Kidney (tissue), 14 donors: ENCODE results near the gene DDX11. TPM values are rescaled to one million over a fixed set of nuclear protein-coding genes. Genes with fewer than 3 reads are reported as not detected.
"Not testable (repeated sequence)": the region's sequence is repeated elsewhere in the genome, so short reads cannot be mapped to it uniquely, and the experiment has no call there.

Source experiments
- DNase-seq, 5 donors: peaks; one replicate each; pipeline ENCODE4 v3.0.0-alpha.2; 2013 to 2020
- FAIRE-seq: peaks from 2 replicates; lab custom pipeline; 2012; peaks lifted over from hg19 to GRCh38; lab: Jason Lieb, UNC
- H3K27ac ChIP-seq, 2 donors: one replicate each; pipeline ENCODE4 v1.7.0; 2013; ENCODE audit warnings: low read depth in 2 of 2, low read length in 2 of 2, inconsistent platforms in 1 of 2
- H3K27me3 ChIP-seq: one replicate; pipeline ENCODE4 v1.7.1; 2013; ENCODE audit warnings: low read length, inconsistent platforms; ENCODE audit not compliant: control insufficient read depth, insufficient read depth
- H3K36me3 ChIP-seq, 3 donors: one replicate each; pipeline versions ENCODE4 v1.7.0 to v1.7.1; 2013; ENCODE audit warnings: low read length in 3 of 3, control low read depth in 1 of 3, inconsistent platforms in 1 of 3; ENCODE audit not compliant: insufficient read depth in 3 of 3, control insufficient read depth in 2 of 3
- H3K4me1 ChIP-seq, 3 donors: one replicate each; pipeline versions ENCODE4 v1.7.0 to v1.7.1; 2013; ENCODE audit warnings: low read length in 3 of 3, inconsistent platforms in 1 of 3, low read depth in 1 of 3; ENCODE audit not compliant: control insufficient read depth in 2 of 3, insufficient read depth in 2 of 3
- H3K4me3 ChIP-seq, 3 donors: one replicate each; pipeline versions ENCODE4 v1.7.0 to v1.8.1; 2013; ENCODE audit warnings: low read length in 3 of 3, control low read depth in 1 of 3, inconsistent platforms in 1 of 3
- H3K9ac ChIP-seq, 3 donors: one replicate each; pipeline versions ENCODE4 v1.7.0 to v1.7.1; 2013; ENCODE audit warnings: low read length in 3 of 3, control low read depth in 1 of 3, inconsistent platforms in 1 of 3
- H3K9me3 ChIP-seq, 3 donors: one replicate each; pipeline versions ENCODE4 v1.7.0 to v1.7.1; 2013; ENCODE audit warnings: low read length in 3 of 3, control low read depth in 1 of 3, inconsistent platforms in 1 of 3; ENCODE audit not compliant: control insufficient read depth in 2 of 3, insufficient read depth in 1 of 3
- CTCF ChIP-seq: IDR thresholded peaks from 3 replicates; pipeline ENCODE4 v1.5.1; 2012; ENCODE audit warnings: mild to moderate bottlenecking, moderate library complexity, borderline replicate concordance; ENCODE audit not compliant: insufficient read depth; ENCODE audit errors: extremely low read depth
- intact Hi-C: fragments of 100-400 bp; cut with DNase I; formaldehyde crosslinking; loops from one replicate; pipeline ENCODE4 v1.11.1; 2022
- polyA plus RNA-seq: library from polyadenylated mRNA; stranded (reverse); fragments of 350-450 nt; fragmentation: Illumina TruSeq; extraction: RNeasy Lipid Tissue Mini Kit (QIAGEN cat#74804); gene quantifications from one replicate; pipeline ENCODE4 v1.2.3, GENCODE V29; 2014; ENCODE audit warnings: low read depth, low replicate concordance; ENCODE audit not compliant: insufficient read depth
- total RNA-seq: library from RNA; stranded (reverse); fragmentation: NEBNext Ultra II Directional; extraction: Animal tissue kit (Norgen Biotek cat#: 25700); gene quantifications from one replicate; pipeline ENCODE4 v1.2.1, GENCODE V29; 2021
- donor health status: control.
- donor health status: control.
- donor health status: control.
- donor health status: control.
- donor health status: control.
- donor health status: DM: yes; HTN: yes; CAD: no.
- donor health status: Normal renal cell carcinoma (clear cell type).

Gene DDX11
- total and polyA plus RNA-seq, 2 donors from 2014 or later: 1.9 to 29.9 TPM

GRCh38 chr12:31119192-31119802 lies 45.6 kb downstream of the DDX11 start:
- Histone ChIP-seq H3K27ac (no peak overlapping the region), H3K4me3 (no peak overlapping the region), H3K36me3 (no peaks in the 10 kb centered on the region), H3K9ac (no peak overlapping the region), H3K4me1 (peaks cover 0 to 5% (median 0%) of the 10 kb centered on the region in 3 donors), H3K27me3 (no peaks in the 10 kb centered on the region), H3K9me3 (no peaks in the 10 kb centered on the region)
- DNase-seq: peak in 1 of 5 donors; percentile 49
- no peak for TF ChIP-seq CTCF
- intact Hi-C loops: no loop called here
- FAIRE-seq: no peak

GRCh38 chr12:31119803-31120211 lies 46.1 kb downstream of the DDX11 start:
- no peak for FAIRE-seq
- H3K9ac ChIP-seq: no peak overlapping the region
- intact Hi-C loops: no loop called here
- no peaks in the 10 kb centered on the region for H3K9me3 ChIP-seq
- H3K4me1 ChIP-seq: peaks cover 0 to 5% (median 0%) of the 10 kb centered on the region in 3 donors
- no peaks in the 10 kb centered on the region for H3K27me3 ChIP-seq
- no peak overlapping the region for H3K27ac ChIP-seq
- no peak for TF ChIP-seq CTCF
- no peak overlapping the region for H3K4me3 ChIP-seq
- no peaks in the 10 kb centered on the region for H3K36me3 ChIP-seq
- DNase-seq: peak in 3 of 5 donors; percentile 20 to 77 (median 73)

GRCh38 chr12:31120392-31121008 lies 46.8 kb downstream of the DDX11 start:
- Histone ChIP-seq H3K9ac (no peak overlapping the region), H3K27me3 (no peaks in the 10 kb centered on the region), H3K4me3 (no peak overlapping the region), H3K27ac (no peak overlapping the region), H3K9me3 (no peaks in the 10 kb centered on the region), H3K36me3 (no peaks in the 10 kb centered on the region), H3K4me1 (peaks cover 0 to 5% (median 0%) of the 10 kb centered on the region in 3 donors)
- DNase-seq (no peak), FAIRE-seq (no peak)
- TF ChIP-seq CTCF: no peak
- intact Hi-C loops: no loop called here

- H3K9me3 ChIP-seq, H3K27me3 ChIP-seq, intact Hi-C loops, H3K9ac ChIP-seq, H3K4me1 ChIP-seq, DNase-seq, H3K27ac ChIP-seq, FAIRE-seq, H3K36me3 ChIP-seq, H3K4me3 ChIP-seq: not testable (repeated sequence)
Measured at GRCh38 chr12:31121022-31121728, 47.5 kb downstream of the DDX11 start.
